Stimulated activated CD8-positive, alpha-beta memory T cell treated with anti-CD3 and anti-CD28 coated beads, Interleukin-2, amount 100 ng/mL, for 1 hour (primary cell): Measurements from ENCODE around the gene GSTT4.
"Not testable (repeated sequence)": the region's sequence is repeated elsewhere in the genome, so short reads cannot be mapped to it uniquely, and the experiment has no call there.

ENCODE experiments used
- DNase-seq, 2 donors: peaks; one replicate each; pipeline ENCODE4 v3.0.0-alpha.2; 2020; ENCODE audit warnings: low read depth in 2 of 2

The GSTT4 gene

GRCh38 chr22:24025475-24025874, 20.2 kb upstream of the GSTT4 start:
- DNase-seq: no peak

GRCh38 chr22:24024354-24024753, 19.1 kb upstream of the GSTT4 start:
- DNase-seq: no peak

- DNase-seq: no peak
Measured at GRCh38 chr22:24023204-24023789, 18.0 kb upstream of the GSTT4 start.

GRCh38 chr22:24021304-24021703, 16.1 kb upstream of the GSTT4 start:
- DNase-seq: no peak

- DNase-seq: no peak
Measured at GRCh38 chr22:24016156-24016555, 10.9 kb upstream of the GSTT4 start.

- DNase-seq: no peak
Measured at GRCh38 chr22:24011735-24012068, 6.4 kb upstream of the GSTT4 start.

GRCh38 chr22:24010018-24010391, 4.8 kb upstream of the GSTT4 start:
- no peak for DNase-seq

GRCh38 chr22:24009227-24010017, 4.2 kb upstream of the GSTT4 start:
- DNase-seq: no peak

- no peak for DNase-seq
Measured at GRCh38 chr22:24008381-24009226, 3.4 kb upstream of the GSTT4 start.

GRCh38 chr22:24008022-24008283, 2.7 kb upstream of the GSTT4 start:
- DNase-seq: no peak

- DNase-seq: no peak
Measured at GRCh38 chr22:24007253-24008021, 2.2 kb upstream of the GSTT4 start.

GRCh38 chr22:24006914-24007214, 1.6 kb upstream of the GSTT4 start:
- no peak for DNase-seq

GRCh38 chr22:24006207-24006913, 1.1 kb upstream of the GSTT4 start:
- no peak for DNase-seq

GRCh38 chr22:24003887-24004286, 1.4 kb downstream of the GSTT4 start:
- DNase-seq: no peak

GRCh38 chr22:24002851-24003250, 2.4 kb downstream of the GSTT4 start:
- DNase-seq: no peak

- DNase-seq: no peak
Measured at GRCh38 chr22:24002272-24002671, 3.0 kb downstream of the GSTT4 start.

- DNase-seq: no peak
Measured at GRCh38 chr22:24001314-24001713, 3.9 kb downstream of the GSTT4 start.

GRCh38 chr22:23999779-24000178, 5.5 kb downstream of the GSTT4 start:
- DNase-seq: not testable (repeated sequence)

- DNase-seq: no peak
Measured at GRCh38 chr22:23997092-23997491, 8.2 kb downstream of the GSTT4 start.

- not testable (repeated sequence) for DNase-seq
Measured at GRCh38 chr22:23993581-23994177, 11.6 kb downstream of the GSTT4 start.

- DNase-seq: not testable (repeated sequence)
Measured at GRCh38 chr22:23993080-23993479, 12.2 kb downstream of the GSTT4 start.
